Measurements from ENCODE around the gene OTOGL.

OTOGL gene

DNA sequence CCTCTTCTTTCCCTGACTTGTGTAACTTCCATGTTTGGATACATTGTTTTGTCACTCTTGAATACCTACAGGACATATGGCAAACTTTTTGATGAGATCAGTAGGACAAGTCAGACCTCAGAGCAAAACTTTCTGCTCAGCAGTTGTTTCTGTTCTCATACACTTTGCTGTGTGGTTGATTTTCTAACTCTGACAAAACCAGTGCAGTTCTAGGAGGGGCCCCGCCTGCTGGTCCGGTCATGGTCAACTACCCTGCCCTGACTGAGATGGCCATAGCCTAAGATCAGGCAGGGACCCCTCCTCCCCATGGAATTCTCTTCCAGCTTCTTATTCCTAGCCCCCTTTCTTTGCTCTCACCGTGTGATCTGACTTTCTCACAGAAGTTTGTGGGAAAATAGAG is 92.8 kb downstream of the OTOGL start (continued):
- no peak for TF ChIP-seq ZNF302 (tag by site-specific recombination; IDR thresholded peaks at IDR 0.05; ENCODE audit: low read depth)

DNA sequence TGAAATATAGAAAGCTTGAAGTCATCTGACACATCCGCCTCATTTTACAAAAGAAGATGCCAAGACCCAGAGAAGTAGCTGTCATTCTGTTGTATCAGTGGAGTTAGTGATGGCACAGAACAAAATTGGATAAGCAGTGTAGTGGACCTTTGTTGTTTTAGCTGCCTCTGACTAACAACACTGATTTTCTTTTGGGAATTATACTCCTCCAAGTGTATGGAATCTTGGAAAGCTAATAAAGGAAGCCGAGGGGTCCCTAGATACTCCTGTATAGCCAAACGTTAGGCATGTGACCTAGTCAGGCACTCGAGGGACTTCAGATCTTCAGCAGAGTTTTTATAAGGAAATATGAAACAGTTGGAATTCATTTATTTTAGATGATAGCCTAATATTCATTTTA is 94.5 kb downstream of the OTOGL start:
- CTCF ChIA-PET = interaction anchor here (0.7 to 15.0 kb wide), 11 partner anchors 11 to 778 kb away, joined by 3 to 294 read pairs (median 4); no protein-coding TSS in a partner anchor
- POLR2A ChIA-PET = no interaction called here
- TF ChIP-seq ZNF514 (tag by site-specific recombination; IDR thresholded peaks at IDR 0.05) (no peak), ZNF239 (tag by site-specific recombination; IDR thresholded peaks at IDR 0.05) (no peak), ZNF426 (tag by site-specific recombination; IDR thresholded peaks at IDR 0.05) (no peak), ZNF530 (tag by site-specific recombination; IDR thresholded peaks at IDR 0.05; ENCODE audit: low read depth) (no peak), YY2 (tag by site-specific recombination; IDR thresholded peaks at IDR 0.05) (no peak), ZNF416 (tag by site-specific recombination; IDR thresholded peaks at IDR 0.05) (no peak), ZNF585B (tag by site-specific recombination; IDR thresholded peaks at IDR 0.05) (no peak), ZNF560 (tag by site-specific recombination; IDR thresholded peaks at IDR 0.05; ENCODE audit: borderline replicate concordance) (no peak), ZNF521 (tag by site-specific recombination; IDR thresholded peaks at IDR 0.05) (no peak), ZNF366 (tag by site-specific recombination; conservative IDR thresholded peaks at IDR 0.05) (no peak)
- TF ChIP-seq, protein P1, sequence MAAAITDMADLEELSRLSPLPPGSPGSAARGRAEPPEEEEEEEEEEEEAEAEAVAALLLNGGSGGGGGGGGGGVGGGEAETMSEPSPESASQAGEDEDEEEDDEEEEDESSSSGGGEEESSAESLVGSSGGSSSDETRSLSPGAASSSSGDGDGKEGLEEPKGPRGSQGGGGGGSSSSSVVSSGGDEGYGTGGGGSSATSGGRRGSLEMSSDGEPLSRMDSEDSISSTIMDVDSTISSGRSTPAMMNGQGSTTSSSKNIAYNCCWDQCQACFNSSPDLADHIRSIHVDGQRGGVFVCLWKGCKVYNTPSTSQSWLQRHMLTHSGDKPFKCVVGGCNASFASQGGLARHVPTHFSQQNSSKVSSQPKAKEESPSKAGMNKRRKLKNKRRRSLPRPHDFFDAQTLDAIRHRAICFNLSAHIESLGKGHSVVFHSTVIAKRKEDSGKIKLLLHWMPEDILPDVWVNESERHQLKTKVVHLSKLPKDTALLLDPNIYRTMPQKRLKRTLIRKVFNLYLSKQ (tag by site-specific recombination; IDR thresholded peaks at IDR 0.05; ENCODE audit: borderline replicate concordance) = no peak
- TF ChIP-seq, protein P2, sequence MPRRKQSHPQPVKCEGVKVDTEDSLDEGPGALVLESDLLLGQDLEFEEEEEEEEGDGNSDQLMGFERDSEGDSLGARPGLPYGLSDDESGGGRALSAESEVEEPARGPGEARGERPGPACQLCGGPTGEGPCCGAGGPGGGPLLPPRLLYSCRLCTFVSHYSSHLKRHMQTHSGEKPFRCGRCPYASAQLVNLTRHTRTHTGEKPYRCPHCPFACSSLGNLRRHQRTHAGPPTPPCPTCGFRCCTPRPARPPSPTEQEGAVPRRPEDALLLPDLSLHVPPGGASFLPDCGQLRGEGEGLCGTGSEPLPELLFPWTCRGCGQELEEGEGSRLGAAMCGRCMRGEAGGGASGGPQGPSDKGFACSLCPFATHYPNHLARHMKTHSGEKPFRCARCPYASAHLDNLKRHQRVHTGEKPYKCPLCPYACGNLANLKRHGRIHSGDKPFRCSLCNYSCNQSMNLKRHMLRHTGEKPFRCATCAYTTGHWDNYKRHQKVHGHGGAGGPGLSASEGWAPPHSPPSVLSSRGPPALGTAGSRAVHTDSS (tag by site-specific recombination; IDR thresholded peaks at IDR 0.05) = no peak

DNA sequence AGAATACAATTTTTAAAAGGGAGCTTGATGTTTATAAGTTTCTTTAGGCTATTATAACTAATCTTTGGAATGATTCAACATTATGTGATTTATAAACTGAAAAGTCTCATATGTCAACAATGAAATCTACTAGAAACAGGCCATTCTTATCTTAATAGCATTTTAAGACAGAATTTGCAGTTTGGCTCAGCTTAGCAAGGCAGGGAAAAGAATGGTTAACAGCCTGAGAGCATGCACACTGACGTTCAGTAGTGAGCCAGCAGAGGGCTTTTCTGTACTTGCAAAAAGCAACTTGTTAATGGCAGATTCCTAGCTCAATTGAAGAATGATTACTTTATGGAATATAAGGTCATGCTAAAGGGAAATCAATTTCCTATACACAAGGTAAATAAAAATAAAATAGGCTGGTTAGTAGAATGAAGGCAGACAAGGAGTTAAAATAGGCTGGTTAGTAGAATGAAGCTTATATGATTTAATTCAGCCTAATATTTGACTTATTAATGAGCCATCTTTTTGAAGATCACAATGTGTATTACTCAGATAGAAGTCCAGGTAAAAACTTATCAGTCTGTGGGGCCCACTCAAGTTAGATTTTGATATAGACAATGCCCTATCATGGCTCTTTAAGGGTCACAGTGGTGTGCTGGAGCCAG is 95.9 kb downstream of the OTOGL start:
- POLR2A ChIA-PET = interaction anchor here (0.9 to 1.6 kb wide), 2 partner anchors 74 to 504 kb away, joined by 5 to 8 read pairs; partner anchors contain the start of gene PAWR
- H3K36me3 ChIP-seq (ENCODE audit: control insufficient read depth in 2 of 2, insufficient read depth in 1 of 2, low read length in 2 of 2) = no peaks in the 10 kb centered on the region
- no peaks in the 10 kb centered on the region for H3K4me1 ChIP-seq (ENCODE audit: control insufficient read depth, insufficient read depth, low read length)
- CTCF ChIA-PET = interaction anchor here (0.5 to 15.0 kb wide), 58 partner anchors 7 to 1070 kb away, joined by 3 to 294 read pairs (median 4); no protein-coding TSS in a partner anchor
- peak; percentile 77; the same call in 1 of the 2 replicates for TF ChIP-seq TRIM28 (IDR thresholded peaks at IDR 0.05; ENCODE audit: borderline replicate concordance, low read length)
- TF ChIP-seq, protein P3, sequence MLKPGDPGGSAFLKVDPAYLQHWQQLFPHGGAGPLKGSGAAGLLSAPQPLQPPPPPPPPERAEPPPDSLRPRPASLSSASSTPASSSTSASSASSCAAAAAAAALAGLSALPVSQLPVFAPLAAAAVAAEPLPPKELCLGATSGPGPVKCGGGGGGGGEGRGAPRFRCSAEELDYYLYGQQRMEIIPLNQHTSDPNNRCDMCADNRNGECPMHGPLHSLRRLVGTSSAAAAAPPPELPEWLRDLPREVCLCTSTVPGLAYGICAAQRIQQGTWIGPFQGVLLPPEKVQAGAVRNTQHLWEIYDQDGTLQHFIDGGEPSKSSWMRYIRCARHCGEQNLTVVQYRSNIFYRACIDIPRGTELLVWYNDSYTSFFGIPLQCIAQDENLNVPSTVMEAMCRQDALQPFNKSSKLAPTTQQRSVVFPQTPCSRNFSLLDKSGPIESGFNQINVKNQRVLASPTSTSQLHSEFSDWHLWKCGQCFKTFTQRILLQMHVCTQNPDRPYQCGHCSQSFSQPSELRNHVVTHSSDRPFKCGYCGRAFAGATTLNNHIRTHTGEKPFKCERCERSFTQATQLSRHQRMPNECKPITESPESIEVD (tag by site-specific recombination; IDR thresholded peaks at IDR 0.05) = peak; percentile 52; the same call in 1 of the 2 replicates
- TF ChIP-seq, protein P4, sequence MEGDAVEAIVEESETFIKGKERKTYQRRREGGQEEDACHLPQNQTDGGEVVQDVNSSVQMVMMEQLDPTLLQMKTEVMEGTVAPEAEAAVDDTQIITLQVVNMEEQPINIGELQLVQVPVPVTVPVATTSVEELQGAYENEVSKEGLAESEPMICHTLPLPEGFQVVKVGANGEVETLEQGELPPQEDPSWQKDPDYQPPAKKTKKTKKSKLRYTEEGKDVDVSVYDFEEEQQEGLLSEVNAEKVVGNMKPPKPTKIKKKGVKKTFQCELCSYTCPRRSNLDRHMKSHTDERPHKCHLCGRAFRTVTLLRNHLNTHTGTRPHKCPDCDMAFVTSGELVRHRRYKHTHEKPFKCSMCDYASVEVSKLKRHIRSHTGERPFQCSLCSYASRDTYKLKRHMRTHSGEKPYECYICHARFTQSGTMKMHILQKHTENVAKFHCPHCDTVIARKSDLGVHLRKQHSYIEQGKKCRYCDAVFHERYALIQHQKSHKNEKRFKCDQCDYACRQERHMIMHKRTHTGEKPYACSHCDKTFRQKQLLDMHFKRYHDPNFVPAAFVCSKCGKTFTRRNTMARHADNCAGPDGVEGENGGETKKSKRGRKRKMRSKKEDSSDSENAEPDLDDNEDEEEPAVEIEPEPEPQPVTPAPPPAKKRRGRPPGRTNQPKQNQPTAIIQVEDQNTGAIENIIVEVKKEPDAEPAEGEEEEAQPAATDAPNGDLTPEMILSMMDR (tag by site-specific recombination; IDR thresholded peaks at IDR 0.05) = peak; percentile 64; the same call in 1 of the 2 replicates
- peak; percentile 59 for TF ChIP-seq ZNF654 (tag by site-specific recombination; IDR thresholded peaks at IDR 0.05; ENCODE audit: low read depth)
- peak; percentile 17; the same call in 1 of the 2 replicates for TF ChIP-seq ZNF660 (tag by site-specific recombination; IDR thresholded peaks at IDR 0.05)
- TF ChIP-seq ZBTB7A (tag by site-specific recombination; IDR thresholded peaks at IDR 0.05; ENCODE audit: low read depth) = no peak
- no peak overlapping the region for H3K27ac ChIP-seq (ENCODE audit: extremely low read depth, low read depth, low read length)
- H3K9me3 ChIP-seq (ENCODE audit: control insufficient read depth, insufficient read depth, low read depth, low read length) = no peaks in the 10 kb centered on the region
- H3K4me3 ChIP-seq (ENCODE audit: low read depth, low read length) = no peak overlapping the region

More for the DNA sequence above, 94.5 kb downstream of the OTOGL start:
- Histone ChIP-seq H3K4me3 (ENCODE audit: low read depth, low read length) (no peak overlapping the region), H3K4me1 (ENCODE audit: control insufficient read depth, insufficient read depth, low read length) (peaks cover 4% of the 10 kb centered on the region; the same call in 1 of the 2 replicates), H3K9me3 (ENCODE audit: control insufficient read depth, insufficient read depth, low read depth, low read length) (no peaks in the 10 kb centered on the region), H3K27ac (ENCODE audit: extremely low read depth, low read depth, low read length) (no peak overlapping the region), H3K36me3 (ENCODE audit: control insufficient read depth in 2 of 2, insufficient read depth in 1 of 2, low read length in 2 of 2) (no peaks in the 10 kb centered on the region)
